Measurements from ENCODE around the gene OLFM1. TPM values are rescaled to one million over a fixed set of nuclear protein-coding genes. Genes with fewer than 3 reads are reported as not detected.

The OLFM1 gene
- total RNA-seq, 1 donor from 2014 or later = 0.96 TPM

GRCh38 chr9:135069558-135070197 is 17.8 kb upstream of the OLFM1 start:
- Histone ChIP-seq H3K27me3 (ENCODE audit: control insufficient read depth, insufficient read depth, low read length) (peaks cover 1% of the 10 kb centered on the region), H3K36me3 (ENCODE audit: control insufficient read depth, insufficient read depth, low read length) (no peaks in the 10 kb centered on the region), H3K4me3 (ENCODE audit: low read depth, low read length) (no peak overlapping the region)
- DNase-seq (ENCODE audit: low read depth) = no peak
- no peak for TF ChIP-seq CTCF (IDR thresholded peaks at IDR 0.05; ENCODE audit: insufficient read depth, low read length, poor library complexity, severe bottlenecking)

- DNase-seq (ENCODE audit: low read depth) = no peak
Observed at GRCh38 chr9:135070198-135070951, 17.1 kb upstream of the OLFM1 start.

GRCh38 chr9:135070964-135071735 is 16.3 kb upstream of the OLFM1 start:
- no peak for TF ChIP-seq CTCF (IDR thresholded peaks at IDR 0.05; ENCODE audit: insufficient read depth, low read length, poor library complexity, severe bottlenecking)
- no peak overlapping the region for H3K4me3 ChIP-seq (ENCODE audit: low read depth, low read length)
- H3K27me3 ChIP-seq (ENCODE audit: control insufficient read depth, insufficient read depth, low read length) = peaks cover 14% of the 10 kb centered on the region
- DNase-seq (ENCODE audit: low read depth) = no peak
- no peaks in the 10 kb centered on the region for H3K36me3 ChIP-seq (ENCODE audit: control insufficient read depth, insufficient read depth, low read length)

More at GRCh38 chr9:135070198-135070951, 17.1 kb upstream of the OLFM1 start:
- TF ChIP-seq CTCF (IDR thresholded peaks at IDR 0.05; ENCODE audit: insufficient read depth, low read length, poor library complexity, severe bottlenecking) = no peak
- Histone ChIP-seq H3K36me3 (ENCODE audit: control insufficient read depth, insufficient read depth, low read length) (no peaks in the 10 kb centered on the region), H3K27me3 (ENCODE audit: control insufficient read depth, insufficient read depth, low read length) (peaks cover 8% of the 10 kb centered on the region), H3K4me3 (ENCODE audit: low read depth, low read length) (no peak overlapping the region)

GRCh38 chr9:135073081-135073740 is 14.3 kb upstream of the OLFM1 start:
- H3K4me3 ChIP-seq (ENCODE audit: low read depth, low read length) = no peak overlapping the region
- no peak for TF ChIP-seq CTCF (IDR thresholded peaks at IDR 0.05; ENCODE audit: insufficient read depth, low read length, poor library complexity, severe bottlenecking)
- no peak for DNase-seq (ENCODE audit: low read depth)
- no peaks in the 10 kb centered on the region for H3K36me3 ChIP-seq (ENCODE audit: control insufficient read depth, insufficient read depth, low read length)
- H3K27me3 ChIP-seq (ENCODE audit: control insufficient read depth, insufficient read depth, low read length) = peaks cover 20% of the 10 kb centered on the region

- no peak for DNase-seq (ENCODE audit: low read depth)
- Histone ChIP-seq H3K36me3 (ENCODE audit: control insufficient read depth, insufficient read depth, low read length) (no peaks in the 10 kb centered on the region), H3K4me3 (ENCODE audit: low read depth, low read length) (no peak overlapping the region), H3K27me3 (ENCODE audit: control insufficient read depth, insufficient read depth, low read length) (peaks cover 20% of the 10 kb centered on the region)
- TF ChIP-seq CTCF (IDR thresholded peaks at IDR 0.05; ENCODE audit: insufficient read depth, low read length, poor library complexity, severe bottlenecking) = no peak
Observed at GRCh38 chr9:135073741-135074305, 13.6 kb upstream of the OLFM1 start.
